ENCODE data around the gene ARL4C.

DNA sequence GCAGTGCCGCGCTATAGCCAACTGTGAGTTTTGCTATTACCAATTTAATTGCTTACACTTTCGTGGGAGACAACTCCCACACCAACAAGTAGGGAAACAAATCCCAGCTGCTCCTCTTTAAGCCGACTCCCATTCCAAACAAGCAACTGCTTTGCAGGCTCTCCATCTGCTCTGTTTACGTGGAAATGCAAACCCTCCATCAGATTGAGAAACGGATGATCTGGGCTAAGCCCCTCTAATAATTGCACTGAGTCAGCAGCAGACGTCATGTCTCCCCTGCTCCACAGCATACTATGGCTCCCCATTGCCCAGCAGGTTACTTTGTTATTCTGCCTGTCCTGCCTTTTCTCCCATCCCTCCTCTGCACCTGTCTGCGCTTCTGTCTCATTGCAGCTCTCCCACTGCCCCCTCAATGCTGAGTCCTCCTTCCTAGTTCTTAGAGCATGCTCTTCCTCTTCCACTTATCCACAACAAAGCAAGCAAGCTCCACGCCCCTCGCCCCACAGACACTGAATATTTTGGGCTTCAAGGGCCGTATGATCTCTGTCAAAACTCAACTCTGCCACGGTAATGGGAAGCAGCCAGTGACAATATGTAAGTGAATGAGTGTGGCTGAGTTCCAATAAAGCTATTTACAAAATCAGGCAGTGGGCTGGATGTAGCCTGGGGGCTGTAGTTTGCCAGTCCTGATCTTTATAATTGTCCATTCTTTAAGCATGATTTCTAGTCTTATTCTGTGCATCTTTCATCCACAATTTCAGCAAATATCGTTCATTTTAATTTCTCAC is 39.5 kb upstream of the ARL4C start:
- TF ChIP-seq, protein P1, sequence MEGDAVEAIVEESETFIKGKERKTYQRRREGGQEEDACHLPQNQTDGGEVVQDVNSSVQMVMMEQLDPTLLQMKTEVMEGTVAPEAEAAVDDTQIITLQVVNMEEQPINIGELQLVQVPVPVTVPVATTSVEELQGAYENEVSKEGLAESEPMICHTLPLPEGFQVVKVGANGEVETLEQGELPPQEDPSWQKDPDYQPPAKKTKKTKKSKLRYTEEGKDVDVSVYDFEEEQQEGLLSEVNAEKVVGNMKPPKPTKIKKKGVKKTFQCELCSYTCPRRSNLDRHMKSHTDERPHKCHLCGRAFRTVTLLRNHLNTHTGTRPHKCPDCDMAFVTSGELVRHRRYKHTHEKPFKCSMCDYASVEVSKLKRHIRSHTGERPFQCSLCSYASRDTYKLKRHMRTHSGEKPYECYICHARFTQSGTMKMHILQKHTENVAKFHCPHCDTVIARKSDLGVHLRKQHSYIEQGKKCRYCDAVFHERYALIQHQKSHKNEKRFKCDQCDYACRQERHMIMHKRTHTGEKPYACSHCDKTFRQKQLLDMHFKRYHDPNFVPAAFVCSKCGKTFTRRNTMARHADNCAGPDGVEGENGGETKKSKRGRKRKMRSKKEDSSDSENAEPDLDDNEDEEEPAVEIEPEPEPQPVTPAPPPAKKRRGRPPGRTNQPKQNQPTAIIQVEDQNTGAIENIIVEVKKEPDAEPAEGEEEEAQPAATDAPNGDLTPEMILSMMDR (IDR thresholded peaks at IDR 0.05 in 4 of 5, conservative IDR thresholded peaks at IDR 0.05 in 1 of 5), result no peak
- no peak for TF ChIP-seq POLR2A (IDR thresholded peaks at IDR 0.05)
